GM12891 (cell line): ENCODE data around the gene FAM168A.

Source experiments
- POLR2A ChIP-seq: IDR thresholded peaks from 2 replicates; pipeline ENCODE4 v1.6.1; 2011; ENCODE audit warnings: low read depth, low read length, control low read depth
- POLR2AphosphoS5 ChIP-seq: IDR thresholded peaks from 2 replicates; pipeline ENCODE4 v1.6.1; 2011; ENCODE audit warnings: low read depth, low read length, control low read depth
- TAF1 ChIP-seq: IDR thresholded peaks from 2 replicates; pipeline ENCODE4 v1.6.1; 2011; ENCODE audit warnings: low read depth, low read length, control low read depth

DNA sequence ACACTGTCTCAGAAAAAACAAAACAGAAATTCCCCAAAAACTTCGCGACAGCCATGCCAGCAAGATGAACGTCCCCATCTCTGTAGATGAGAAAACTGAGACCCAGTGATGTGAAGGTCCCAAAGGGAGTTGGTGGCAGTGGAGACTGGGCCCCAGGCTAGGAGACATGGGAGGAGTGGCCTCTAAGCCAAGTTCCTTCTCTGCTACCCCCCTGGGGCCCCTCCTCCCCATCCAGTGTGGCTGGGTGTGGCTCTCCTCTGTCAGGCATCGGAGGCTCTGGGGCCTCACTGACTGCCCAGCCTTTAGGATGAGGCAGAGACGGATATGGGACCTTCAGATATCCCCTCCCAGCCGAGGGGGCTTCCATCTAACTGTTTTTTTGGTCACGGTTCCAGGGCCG, 211.9 kb downstream of the FAM168A start:
- no peak for TF ChIP-seq TAF1
- TF ChIP-seq POLR2AphosphoS5, result no peak
- no peak for TF ChIP-seq POLR2A
